Kidney epithelial cell (primary cell): ENCODE measurements around the gene LRRC56. TPM values are rescaled to one million over a fixed set of nuclear protein-coding genes. Genes with fewer than 3 reads are reported as not detected.

Experiments
- DNase-seq: peaks from one replicate; pipeline ENCODE4 v3.0.0-alpha.2; 2010; ENCODE audit warnings: low read depth
- H3K27me3 ChIP-seq: 2 replicates; pipeline ENCODE4 v1.6.0; 2011; ENCODE audit warnings: low read length; ENCODE audit not compliant: control insufficient read depth, insufficient read depth
- H3K36me3 ChIP-seq: 2 replicates; pipeline ENCODE4 v1.5.1; 2011; ENCODE audit warnings: low read length; ENCODE audit not compliant: control insufficient read depth, insufficient read depth
- H3K4me3 ChIP-seq: 2 replicates; pipeline ENCODE4 v1.5.1; 2011; ENCODE audit warnings: low read depth, mild to moderate bottlenecking, control low read depth, low read length
- total RNA-seq: library from RNA; depleted of rRNA; stranded (reverse); fragments of >200 nt; gene quantifications from 2 replicates; pipeline ENCODE4 v1.2.3, GENCODE V29; 2015
- TF ChIP-seq, protein P1 (sequence below): IDR thresholded peaks from 2 replicates; pipeline ENCODE4 v1.5.1; 2011; ENCODE audit warnings: mild to moderate bottlenecking, moderate library complexity, low read length, control low read depth, inconsistent platforms; ENCODE audit not compliant: insufficient read depth, poor library complexity, severe bottlenecking

LRRC56 gene
- total RNA-seq, 1 donor from 2014 or later: 1.6 TPM

DNA sequence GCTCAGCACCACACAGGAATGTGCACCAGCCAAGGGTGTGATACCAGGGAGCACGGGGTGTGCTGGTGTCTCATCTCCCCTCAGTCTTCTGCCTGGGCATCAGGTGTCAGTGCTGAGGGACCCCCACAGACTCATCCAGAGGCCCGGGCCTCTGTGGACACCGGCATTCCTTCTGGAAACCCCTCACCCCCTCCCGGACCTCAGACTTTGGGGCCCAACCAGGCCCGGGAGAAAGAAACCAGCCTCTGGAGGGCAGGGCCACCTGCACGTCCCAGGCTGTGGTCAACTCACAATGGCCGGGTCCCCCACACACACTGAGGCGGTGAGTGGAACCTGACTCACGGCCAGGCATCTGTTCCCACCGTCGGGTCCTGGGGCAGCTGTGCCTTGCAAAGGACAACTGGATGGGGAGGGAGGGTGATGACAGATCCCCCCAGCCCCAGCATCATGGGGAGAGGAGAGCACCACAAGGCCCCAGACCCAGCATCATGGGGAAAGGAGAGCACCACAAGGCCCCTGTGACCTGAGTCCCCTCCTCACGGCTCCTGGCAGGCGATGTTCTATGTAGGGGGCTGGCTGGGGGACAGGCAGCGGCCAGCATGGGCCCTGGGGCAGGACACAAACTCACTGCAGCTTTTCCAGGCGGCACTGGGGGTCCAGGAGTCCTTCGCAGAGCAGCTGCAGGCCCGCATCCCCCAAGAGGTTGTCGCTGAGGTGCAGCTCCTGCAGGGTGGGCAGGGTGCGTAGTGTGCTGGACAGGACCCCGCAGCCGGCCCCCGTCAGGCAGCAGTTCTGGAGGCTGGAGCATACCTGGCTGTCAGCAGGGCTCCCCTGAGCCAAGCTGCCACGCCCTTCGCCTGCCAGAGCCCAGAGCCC lies 37.9 kb upstream of the LRRC56 start:
- TF ChIP-seq, protein P1, sequence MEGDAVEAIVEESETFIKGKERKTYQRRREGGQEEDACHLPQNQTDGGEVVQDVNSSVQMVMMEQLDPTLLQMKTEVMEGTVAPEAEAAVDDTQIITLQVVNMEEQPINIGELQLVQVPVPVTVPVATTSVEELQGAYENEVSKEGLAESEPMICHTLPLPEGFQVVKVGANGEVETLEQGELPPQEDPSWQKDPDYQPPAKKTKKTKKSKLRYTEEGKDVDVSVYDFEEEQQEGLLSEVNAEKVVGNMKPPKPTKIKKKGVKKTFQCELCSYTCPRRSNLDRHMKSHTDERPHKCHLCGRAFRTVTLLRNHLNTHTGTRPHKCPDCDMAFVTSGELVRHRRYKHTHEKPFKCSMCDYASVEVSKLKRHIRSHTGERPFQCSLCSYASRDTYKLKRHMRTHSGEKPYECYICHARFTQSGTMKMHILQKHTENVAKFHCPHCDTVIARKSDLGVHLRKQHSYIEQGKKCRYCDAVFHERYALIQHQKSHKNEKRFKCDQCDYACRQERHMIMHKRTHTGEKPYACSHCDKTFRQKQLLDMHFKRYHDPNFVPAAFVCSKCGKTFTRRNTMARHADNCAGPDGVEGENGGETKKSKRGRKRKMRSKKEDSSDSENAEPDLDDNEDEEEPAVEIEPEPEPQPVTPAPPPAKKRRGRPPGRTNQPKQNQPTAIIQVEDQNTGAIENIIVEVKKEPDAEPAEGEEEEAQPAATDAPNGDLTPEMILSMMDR: no peak
- H3K27me3 ChIP-seq: no peaks in the 10 kb centered on the region
- H3K36me3 ChIP-seq: peaks cover 18% of the 10 kb centered on the region
- DNase-seq: no peak
- no peak overlapping the region for H3K4me3 ChIP-seq

DNA sequence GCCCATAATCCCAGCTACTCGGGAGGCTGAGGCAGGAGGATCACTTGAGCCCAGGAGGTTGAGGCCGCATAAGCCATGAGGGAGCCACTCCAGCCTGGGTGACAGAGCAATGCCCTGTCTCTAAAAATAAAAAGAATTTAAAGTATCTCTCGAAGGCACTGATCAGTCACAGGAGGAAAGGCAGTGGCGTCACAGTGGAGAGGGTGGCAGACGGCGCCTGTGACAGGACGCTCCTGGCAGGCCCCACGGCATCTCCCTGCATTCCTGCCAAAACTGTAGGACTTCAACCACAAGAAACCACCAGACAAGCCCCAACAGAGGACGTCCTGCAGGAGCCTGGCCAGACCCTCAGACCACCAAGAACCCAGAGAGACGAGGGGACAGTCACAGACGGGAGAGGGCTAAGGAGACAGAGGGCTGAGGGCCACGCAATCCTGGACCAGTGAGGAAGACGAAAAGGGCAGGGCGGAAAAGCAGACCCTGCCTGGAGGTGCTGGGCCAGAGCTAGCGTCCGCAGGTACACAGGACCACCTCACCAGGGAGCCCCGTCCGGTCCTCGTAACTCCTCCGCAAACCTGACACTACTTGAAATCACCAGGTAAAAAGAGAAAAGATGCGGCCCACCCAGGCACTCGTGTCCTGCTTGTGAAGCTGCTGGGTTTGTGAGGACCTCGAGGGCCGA lies 36.2 kb upstream of the LRRC56 start:
- no peaks in the 10 kb centered on the region for H3K27me3 ChIP-seq
- no peak for DNase-seq
- TF ChIP-seq, protein P1: no peak
- peaks cover 17% of the 10 kb centered on the region for H3K36me3 ChIP-seq
- no peak overlapping the region for H3K4me3 ChIP-seq

DNA sequence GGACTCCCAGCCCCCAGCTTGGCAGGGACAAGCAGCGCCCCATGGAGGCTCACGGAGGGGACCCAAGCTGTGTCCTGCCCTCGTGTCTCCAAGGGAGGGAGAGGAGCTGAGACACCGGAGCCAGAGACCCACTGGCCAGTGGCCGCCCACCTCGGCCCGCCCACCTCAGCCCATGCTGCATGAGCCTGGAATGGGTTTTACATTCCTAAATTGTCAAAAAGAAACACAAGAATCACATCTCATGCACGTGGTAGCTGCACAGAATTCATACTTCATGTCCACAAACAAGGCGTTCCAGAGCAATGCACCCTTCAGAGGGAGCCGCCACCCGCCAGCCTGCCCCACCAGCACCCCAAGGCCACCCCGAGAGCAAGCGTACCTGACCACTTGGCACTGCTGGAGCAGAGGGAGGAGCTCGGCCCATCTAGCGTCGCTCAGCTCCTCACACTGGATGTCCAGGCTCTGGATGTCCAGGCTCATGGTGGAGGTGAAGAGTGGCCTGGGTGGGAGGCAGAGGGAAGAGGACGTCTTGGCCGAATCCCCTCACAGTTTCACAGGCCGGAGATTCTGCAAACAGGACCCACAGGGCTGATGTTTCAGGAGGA lies 35.5 kb upstream of the LRRC56 start:
- H3K36me3 ChIP-seq: peaks cover 17% of the 10 kb centered on the region
- no peak overlapping the region for H3K4me3 ChIP-seq
- no peak for DNase-seq
- no peaks in the 10 kb centered on the region for H3K27me3 ChIP-seq
- TF ChIP-seq, protein P1: no peak

DNA sequence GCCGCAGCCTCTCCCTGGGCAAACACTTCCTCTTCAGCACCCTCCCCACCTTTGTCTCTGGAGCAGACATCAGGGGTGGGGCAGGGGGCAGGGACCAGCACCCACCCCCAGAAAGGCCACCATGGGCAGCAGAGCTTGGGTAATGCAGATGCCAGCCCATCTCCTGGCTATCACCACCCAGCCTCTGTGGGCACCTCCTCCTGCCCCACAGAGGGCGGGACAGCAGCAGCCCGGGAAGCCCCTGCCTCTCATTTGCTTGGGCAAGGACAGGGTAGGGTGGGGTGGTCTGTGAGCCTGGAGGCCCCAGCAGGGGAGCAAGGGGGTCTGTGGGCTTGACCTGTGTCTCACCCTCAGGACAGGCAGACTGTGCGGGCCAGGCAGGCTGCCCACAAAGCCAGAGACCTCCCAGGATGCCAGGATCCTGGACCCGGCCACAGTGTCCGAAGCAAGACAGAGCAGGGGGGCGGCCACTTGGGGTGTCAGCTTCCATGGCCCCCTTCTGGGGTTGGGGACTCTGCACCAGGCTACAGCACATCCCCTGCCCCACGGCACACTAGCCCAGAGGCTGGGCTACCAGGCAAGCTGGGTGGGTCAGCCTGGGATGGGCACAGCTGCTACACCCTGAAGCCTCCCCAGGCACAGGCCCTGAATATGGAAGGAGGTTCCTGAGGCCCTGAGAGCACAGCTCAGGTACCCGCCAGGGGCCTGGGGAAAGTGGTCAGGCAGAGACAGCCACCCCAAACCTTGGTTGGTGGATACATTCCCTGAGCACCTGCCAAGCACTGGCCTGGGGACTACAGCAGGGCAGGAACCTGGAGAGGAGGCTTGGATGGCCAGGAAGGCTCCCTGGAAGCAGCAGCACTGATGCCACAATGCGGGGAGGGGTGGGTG lies 34.8 kb upstream of the LRRC56 start:
- DNase-seq: no peak
- Histone ChIP-seq H3K4me3 (no peak overlapping the region), H3K36me3 (peaks cover 12% of the 10 kb centered on the region), H3K27me3 (no peaks in the 10 kb centered on the region)
- TF ChIP-seq, protein P1: no peak

DNA sequence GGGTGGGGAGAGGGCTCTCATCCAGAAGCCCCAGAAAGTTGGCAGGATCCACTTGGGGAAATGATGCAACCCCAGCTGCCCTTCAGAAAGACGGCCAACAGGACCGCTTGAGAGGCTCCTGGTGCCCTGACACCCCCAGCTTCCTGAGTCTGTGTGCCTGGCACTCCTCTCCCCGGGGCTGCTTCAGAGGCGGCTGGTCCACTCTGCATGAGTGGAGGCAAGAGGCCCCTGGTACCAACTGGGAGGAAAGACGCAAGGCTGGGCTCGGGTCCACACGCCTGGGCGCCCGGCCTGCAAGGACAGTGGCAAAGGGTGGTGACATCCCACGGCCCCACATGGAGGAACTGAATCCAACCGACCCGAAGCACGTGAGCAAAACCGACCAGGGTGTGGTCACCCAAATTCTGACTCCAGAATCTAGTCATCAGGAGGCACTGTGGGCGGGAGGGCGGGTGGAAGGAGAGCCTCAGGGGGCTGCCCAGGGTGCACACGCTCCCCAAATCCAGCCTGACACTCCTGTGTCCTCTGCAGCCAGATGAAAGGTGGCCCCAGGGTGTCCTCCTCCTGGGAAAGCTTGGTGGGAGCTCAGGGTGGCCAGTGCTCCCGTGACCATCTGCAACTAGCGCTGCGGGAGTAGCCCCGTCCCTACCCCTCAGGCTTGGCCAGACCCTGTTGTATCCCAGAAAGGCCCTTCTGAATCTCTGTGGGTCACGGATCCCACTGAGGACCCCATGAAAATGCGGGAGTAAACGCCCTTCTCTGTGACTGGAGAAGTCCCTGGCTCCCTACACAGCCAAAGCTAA lies 33.9 kb upstream of the LRRC56 start:
- TF ChIP-seq, protein P1: no peak
- no peak for DNase-seq
- H3K27me3 ChIP-seq: no peaks in the 10 kb centered on the region
- no peak overlapping the region for H3K4me3 ChIP-seq
- peaks cover 6% of the 10 kb centered on the region for H3K36me3 ChIP-seq
